ENCODE measurements around the gene KAZN.

KAZN gene

GRCh38 chr1:15020943-15021745, 422.7 kb downstream of the KAZN start:
- H3K36me3 ChIP-seq (ENCODE audit: control insufficient read depth, insufficient read depth, low read length), result no peaks in the 10 kb centered on the region
- H3K4me3 ChIP-seq (replicated peaks; ENCODE audit: low read depth, low read length), result no peak overlapping the region
- no peaks in the 10 kb centered on the region; the same call in 1 of the 2 replicates for H3K27me3 ChIP-seq (replicated peaks; ENCODE audit: control insufficient read depth, insufficient read depth, low read length)
- no peak for DNase-seq (ENCODE audit: extremely low read depth, insufficient read length)
- no peak for TF ChIP-seq CTCF (IDR thresholded peaks at IDR 0.05; ENCODE audit: insufficient read depth, low read length, poor library complexity, severe bottlenecking)

DNA sequence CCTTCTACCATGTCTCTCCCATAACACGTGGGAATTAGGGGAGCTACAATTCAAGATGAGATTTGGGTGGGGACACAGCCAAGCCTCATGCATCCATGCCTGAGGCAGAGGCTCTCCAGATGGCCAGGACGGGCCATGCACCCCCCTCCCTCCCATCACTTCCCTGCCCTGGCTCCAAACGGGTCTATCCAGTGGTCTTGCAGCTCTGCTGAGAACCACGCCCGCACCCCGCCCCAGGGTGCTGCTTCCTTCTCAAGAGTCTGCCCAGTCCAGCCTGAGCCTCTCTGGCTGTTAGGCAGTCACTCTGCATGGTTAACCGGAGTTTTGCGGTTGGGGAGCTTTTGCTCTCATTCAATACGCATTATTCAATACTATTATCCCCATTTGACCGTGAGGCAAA, 423.6 kb downstream of the KAZN start:
- Histone ChIP-seq H3K36me3 (ENCODE audit: control insufficient read depth, insufficient read depth, low read length) (no peaks in the 10 kb centered on the region), H3K27me3 (replicated peaks; ENCODE audit: control insufficient read depth, insufficient read depth, low read length) (no peaks in the 10 kb centered on the region; the same call in 1 of the 2 replicates), H3K4me3 (replicated peaks; ENCODE audit: low read depth, low read length) (no peak overlapping the region)
- no peak for DNase-seq (ENCODE audit: extremely low read depth, insufficient read length)
- TF ChIP-seq CTCF (IDR thresholded peaks at IDR 0.05; ENCODE audit: insufficient read depth, low read length, poor library complexity, severe bottlenecking), result no peak

DNA sequence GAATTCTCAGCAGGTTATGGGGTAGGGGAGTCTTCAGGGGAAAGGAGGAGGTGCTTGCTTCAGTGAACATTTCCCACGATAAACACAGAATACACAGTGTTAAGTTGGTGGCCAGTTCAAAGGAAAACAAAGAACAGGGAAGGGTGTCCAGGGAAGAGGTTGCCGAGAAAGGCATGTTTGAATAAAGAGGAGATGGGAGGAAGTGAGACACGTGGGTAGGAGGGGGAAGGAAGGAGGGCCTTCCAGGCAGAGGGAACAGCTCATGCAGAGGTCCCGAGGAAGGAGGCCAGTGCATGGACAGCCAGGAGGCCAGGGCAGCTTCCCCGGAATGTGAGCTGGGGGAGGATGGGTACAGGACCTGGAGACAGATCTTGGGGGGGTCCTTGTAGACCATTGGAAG, 424.7 kb downstream of the KAZN start:
- DNase-seq (ENCODE audit: extremely low read depth, insufficient read length), result no peak
- Histone ChIP-seq H3K27me3 (replicated peaks; ENCODE audit: control insufficient read depth, insufficient read depth, low read length) (no peaks in the 10 kb centered on the region; the same call in 1 of the 2 replicates), H3K4me3 (replicated peaks; ENCODE audit: low read depth, low read length) (no peak overlapping the region), H3K36me3 (ENCODE audit: control insufficient read depth, insufficient read depth, low read length) (no peaks in the 10 kb centered on the region)
- no peak for TF ChIP-seq CTCF (IDR thresholded peaks at IDR 0.05; ENCODE audit: insufficient read depth, low read length, poor library complexity, severe bottlenecking)

DNA sequence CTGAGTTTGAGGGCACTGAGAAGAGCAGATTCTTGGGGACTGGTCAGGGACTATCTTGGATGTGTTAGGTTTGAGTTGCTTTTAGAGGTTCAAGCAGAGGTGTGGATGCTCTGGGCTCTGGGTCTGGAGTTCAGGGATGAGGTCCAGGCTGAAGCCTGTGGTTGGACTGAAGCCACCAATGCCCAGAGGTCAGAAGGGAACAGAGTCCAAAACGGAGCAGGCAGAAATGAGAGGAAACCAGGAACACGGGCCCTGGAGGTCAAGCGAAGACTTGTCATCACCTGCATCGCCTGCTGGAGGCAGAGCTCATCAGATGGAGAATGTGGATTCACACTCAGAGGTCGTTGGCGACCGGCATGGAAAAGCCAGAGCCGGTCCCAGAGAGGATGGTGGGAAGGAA, 425.5 kb downstream of the KAZN start:
- H3K36me3 ChIP-seq (ENCODE audit: control insufficient read depth, insufficient read depth, low read length), result no peaks in the 10 kb centered on the region

GRCh38 chr1:15026117-15026489, 427.6 kb downstream of the KAZN start:
- H3K4me3 ChIP-seq (replicated peaks; ENCODE audit: low read depth, low read length), result no peak overlapping the region
- no peak for DNase-seq (ENCODE audit: extremely low read depth, insufficient read length)

More for the DNA sequence above, 425.5 kb downstream of the KAZN start:
- no peak for TF ChIP-seq CTCF (IDR thresholded peaks at IDR 0.05; ENCODE audit: insufficient read depth, low read length, poor library complexity, severe bottlenecking)
- no peak overlapping the region for H3K4me3 ChIP-seq (replicated peaks; ENCODE audit: low read depth, low read length)
- DNase-seq (ENCODE audit: extremely low read depth, insufficient read length), result no peak
- no peaks in the 10 kb centered on the region for H3K27me3 ChIP-seq (replicated peaks; ENCODE audit: control insufficient read depth, insufficient read depth, low read length)

More at GRCh38 chr1:15026117-15026489, 427.6 kb downstream of the KAZN start:
- no peaks in the 10 kb centered on the region for H3K36me3 ChIP-seq (ENCODE audit: control insufficient read depth, insufficient read depth, low read length)
- no peak for TF ChIP-seq CTCF (IDR thresholded peaks at IDR 0.05; ENCODE audit: insufficient read depth, low read length, poor library complexity, severe bottlenecking)
- no peaks in the 10 kb centered on the region for H3K27me3 ChIP-seq (replicated peaks; ENCODE audit: control insufficient read depth, insufficient read depth, low read length)
